NCI-H2227 treated with DMSO at 0.1 percent for 48 hours (cell line): ENCODE data around the gene PCDH9.
A peak's percentile ranks its signal among the peaks of the same experiment; 100 is the strongest.
"Not testable (repeated sequence)": the region's sequence is repeated elsewhere in the genome, so short reads cannot be mapped to it uniquely, and the experiment has no call there.

Source experiments
- DNase-seq: peaks from one replicate; lab custom pipeline; 2025; lab: John Stamatoyannopoulos, UW

The PCDH9 gene

GRCh38 chr13:66659701-66660467 lies 570.3 kb downstream of the PCDH9 start:
- DNase-seq, result peak; percentile 15

GRCh38 chr13:66659286-66659685 lies 570.9 kb downstream of the PCDH9 start:
- no peak for DNase-seq

GRCh38 chr13:66657165-66657881 lies 572.8 kb downstream of the PCDH9 start:
- peak; percentile 71 for DNase-seq

- DNase-seq, result no peak
Observed at GRCh38 chr13:66655847-66656454, 574.2 kb downstream of the PCDH9 start.

GRCh38 chr13:66644855-66645460 lies 585.2 kb downstream of the PCDH9 start:
- no peak for DNase-seq

GRCh38 chr13:66640231-66640630 lies 589.9 kb downstream of the PCDH9 start:
- DNase-seq, result no peak

GRCh38 chr13:66639044-66639443 lies 591.1 kb downstream of the PCDH9 start:
- no peak for DNase-seq

- no peak for DNase-seq
Observed at GRCh38 chr13:66635526-66635925, 594.6 kb downstream of the PCDH9 start.

- DNase-seq, result no peak
Observed at GRCh38 chr13:66634384-66634783, 595.8 kb downstream of the PCDH9 start.

- DNase-seq, result no peak
Observed at GRCh38 chr13:66627512-66627911, 602.6 kb downstream of the PCDH9 start.

GRCh38 chr13:66624302-66624701 lies 605.8 kb downstream of the PCDH9 start:
- no peak for DNase-seq

- no peak for DNase-seq
Observed at GRCh38 chr13:66623129-66623820, 606.9 kb downstream of the PCDH9 start.

- DNase-seq, result not testable (repeated sequence)
Observed at GRCh38 chr13:66621906-66622447, 608.2 kb downstream of the PCDH9 start.

GRCh38 chr13:66618702-66619101 lies 611.4 kb downstream of the PCDH9 start:
- DNase-seq, result no peak

GRCh38 chr13:66617786-66618185 lies 612.4 kb downstream of the PCDH9 start:
- no peak for DNase-seq

GRCh38 chr13:66612983-66613382 lies 617.2 kb downstream of the PCDH9 start:
- no peak for DNase-seq

- DNase-seq, result no peak
Observed at GRCh38 chr13:66586489-66586888, 643.6 kb downstream of the PCDH9 start.

- DNase-seq, result no peak
Observed at GRCh38 chr13:66585669-66586203, 644.4 kb downstream of the PCDH9 start.

- no peak for DNase-seq
Observed at GRCh38 chr13:66581675-66582074, 648.5 kb downstream of the PCDH9 start.

GRCh38 chr13:66578305-66578704 lies 651.8 kb downstream of the PCDH9 start:
- DNase-seq, result no peak

GRCh38 chr13:66577358-66577757 lies 652.8 kb downstream of the PCDH9 start:
- no peak for DNase-seq
